Measurements from ENCODE around the gene GMPR.
"Not testable (repeated sequence)": the region's sequence is repeated elsewhere in the genome, so short reads cannot be mapped to it uniquely, and the experiment has no call there.

The GMPR gene

GRCh38 chr6:16251706-16252105 lies 13.3 kb downstream of the GMPR start:
- DNase-seq, result no peak

DNA sequence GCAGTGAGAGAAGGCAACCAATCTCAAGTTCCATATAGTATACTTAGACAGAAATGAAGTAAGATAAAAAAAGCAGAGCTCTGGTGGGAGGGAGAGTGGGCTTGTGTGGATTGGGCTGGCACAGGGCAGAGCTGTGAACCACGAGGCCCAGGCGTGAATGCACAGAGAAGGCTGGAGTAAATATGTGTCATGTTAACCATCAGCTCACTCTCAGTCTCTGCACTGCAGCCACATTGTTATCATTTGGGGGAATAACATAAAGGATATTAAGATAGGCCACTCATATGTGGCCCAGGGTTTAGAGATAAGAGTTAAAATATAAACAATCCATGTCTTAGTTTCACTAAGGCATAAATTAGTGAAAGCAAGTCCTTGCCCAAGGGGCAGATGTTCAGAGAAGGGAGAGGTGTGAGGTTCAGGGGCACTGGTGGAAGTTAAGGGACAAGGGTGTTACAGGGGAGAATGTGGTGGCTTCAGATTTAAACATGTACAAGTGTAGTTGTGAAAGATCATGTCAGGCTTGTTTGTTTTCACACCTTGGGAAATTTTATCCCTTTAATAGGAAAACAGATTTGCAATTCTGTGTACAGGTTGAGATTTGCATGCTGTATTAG lies 14.4 kb downstream of the GMPR start:
- no peak for DNase-seq

DNA sequence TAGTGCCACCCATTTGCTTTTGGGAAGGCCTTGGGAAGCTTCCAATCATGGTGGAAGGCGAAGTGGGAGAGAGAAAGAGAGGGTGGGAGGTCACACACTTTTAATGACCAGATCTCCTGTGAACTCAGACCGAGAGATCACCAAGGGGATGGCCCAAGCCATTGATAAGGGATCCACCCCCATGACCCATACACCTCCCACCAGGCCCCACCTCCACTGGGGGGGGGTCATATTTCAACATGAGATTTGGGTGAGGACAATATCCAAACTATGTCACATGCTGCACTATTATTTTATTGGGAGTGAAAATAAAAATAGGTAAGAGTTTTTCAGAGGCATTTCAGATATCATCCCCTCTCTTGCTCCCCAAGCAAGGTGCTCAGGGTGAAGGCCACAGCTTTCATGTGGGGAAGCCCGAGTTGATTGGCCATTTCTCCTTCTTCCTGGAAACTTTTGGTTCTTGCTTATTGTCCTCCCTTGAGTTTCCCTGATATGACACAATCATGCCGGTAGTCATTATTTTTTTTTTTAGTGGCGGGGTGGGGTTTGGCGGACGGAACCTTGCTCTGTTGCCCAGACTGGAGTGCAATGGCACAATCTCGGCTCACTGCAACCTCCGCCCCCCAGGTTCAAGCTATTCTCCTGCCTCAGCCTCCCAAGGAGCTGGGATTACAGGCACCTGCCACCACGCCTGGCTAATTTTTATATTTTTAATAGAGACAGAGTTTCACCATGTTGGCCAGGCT lies 15.2 kb downstream of the GMPR start:
- no peak for DNase-seq

GRCh38 chr6:16254535-16254934 lies 16.1 kb downstream of the GMPR start:
- DNase-seq, result no peak

- DNase-seq, result no peak
Observed at GRCh38 chr6:16256781-16257180, 18.4 kb downstream of the GMPR start.

GRCh38 chr6:16257999-16258708 lies 19.8 kb downstream of the GMPR start:
- DNase-seq, result no peak

DNA sequence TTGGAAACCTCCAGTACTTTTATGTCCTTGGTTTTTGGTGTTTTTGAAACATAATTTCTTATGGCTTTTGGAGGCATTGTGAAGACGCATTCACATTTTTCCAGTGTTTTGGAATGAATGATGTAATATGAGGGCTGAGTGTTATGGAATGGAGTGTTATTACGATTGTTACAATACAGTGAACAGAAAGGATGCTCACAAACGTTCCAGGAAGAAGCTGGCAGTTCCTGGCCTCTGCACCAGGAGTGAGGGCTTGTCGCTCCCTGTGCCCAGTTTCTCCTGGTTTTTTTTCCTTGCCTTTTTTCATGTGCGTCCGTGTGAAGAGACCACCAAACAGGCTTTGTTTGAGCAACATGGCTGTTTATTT lies 20.3 kb downstream of the GMPR start:
- DNase-seq, result no peak

DNA sequence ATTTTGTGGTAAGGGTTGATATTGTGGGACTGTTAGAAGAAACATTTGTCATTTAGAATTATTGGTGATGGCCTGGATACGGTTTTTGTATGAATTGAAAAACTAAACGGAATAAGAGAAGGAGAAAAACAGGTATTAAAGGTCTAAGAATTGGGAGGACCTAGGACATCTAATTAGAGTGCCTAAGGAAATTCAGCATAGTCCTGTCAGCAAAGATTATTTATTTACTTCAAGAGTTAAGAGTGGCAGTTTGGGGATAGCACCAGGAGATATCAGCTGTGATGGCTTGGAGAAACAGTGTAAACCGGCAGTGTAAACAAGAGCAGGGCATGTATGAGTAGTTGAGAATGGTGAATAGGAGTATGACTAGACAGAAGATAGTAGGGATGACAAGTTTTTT lies 21.2 kb downstream of the GMPR start:
- not testable (repeated sequence) for DNase-seq

DNA sequence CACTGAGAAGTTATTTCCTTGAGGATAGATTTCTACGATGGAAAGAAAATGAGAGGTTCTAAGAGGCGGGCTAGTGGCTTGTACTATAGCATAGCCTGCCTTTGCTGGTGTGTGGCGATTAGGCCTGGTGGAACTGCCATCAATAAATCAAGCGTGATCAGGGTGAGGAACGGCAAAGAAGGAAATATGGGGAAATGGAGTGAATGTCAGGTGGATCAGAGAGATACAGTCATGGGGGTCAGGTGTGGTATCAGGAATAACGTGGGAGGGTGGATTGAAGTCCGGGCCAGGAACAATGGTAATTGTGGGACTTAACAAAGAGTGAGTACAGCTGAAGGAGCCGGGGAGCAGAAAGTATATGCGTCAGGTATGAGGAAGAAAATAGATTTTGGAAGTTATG lies 22.2 kb downstream of the GMPR start:
- not testable (repeated sequence) for DNase-seq

- DNase-seq, result not testable (repeated sequence)
Observed at GRCh38 chr6:16262773-16263172, 24.4 kb downstream of the GMPR start.

DNA sequence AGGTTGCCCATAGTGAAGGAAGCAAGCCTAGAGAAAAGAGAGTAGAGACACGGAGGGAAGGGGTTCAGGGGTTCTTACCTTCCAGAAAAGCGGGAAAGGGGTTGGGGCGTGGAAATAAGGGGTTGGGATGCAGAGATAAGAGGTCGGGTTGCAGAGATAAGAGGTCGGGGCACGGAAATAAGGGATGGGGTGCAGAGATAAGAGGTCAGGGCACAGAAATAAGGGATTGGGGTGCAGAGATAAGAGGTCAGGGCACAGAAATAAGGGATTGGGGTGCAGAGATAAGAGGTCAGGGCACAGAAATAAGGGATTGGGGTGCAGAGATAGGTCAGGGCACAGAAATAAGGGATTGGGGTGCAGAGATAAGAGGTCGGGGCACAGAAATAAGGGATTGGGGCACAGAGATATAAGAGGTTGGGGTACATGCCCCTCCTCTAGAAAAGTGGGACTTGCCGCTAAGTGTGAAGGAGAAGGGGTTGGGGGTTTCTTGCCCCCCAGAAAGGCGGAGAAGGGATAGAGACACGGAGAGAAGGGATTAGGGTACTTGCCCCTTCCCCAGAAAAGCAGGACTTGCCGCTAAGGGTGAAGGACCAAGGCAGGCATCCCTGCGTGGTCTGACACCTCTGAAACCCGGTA lies 25.2 kb downstream of the GMPR start:
- DNase-seq, result not testable (repeated sequence)

GRCh38 chr6:16264785-16265184 lies 26.4 kb downstream of the GMPR start:
- no peak for DNase-seq

DNA sequence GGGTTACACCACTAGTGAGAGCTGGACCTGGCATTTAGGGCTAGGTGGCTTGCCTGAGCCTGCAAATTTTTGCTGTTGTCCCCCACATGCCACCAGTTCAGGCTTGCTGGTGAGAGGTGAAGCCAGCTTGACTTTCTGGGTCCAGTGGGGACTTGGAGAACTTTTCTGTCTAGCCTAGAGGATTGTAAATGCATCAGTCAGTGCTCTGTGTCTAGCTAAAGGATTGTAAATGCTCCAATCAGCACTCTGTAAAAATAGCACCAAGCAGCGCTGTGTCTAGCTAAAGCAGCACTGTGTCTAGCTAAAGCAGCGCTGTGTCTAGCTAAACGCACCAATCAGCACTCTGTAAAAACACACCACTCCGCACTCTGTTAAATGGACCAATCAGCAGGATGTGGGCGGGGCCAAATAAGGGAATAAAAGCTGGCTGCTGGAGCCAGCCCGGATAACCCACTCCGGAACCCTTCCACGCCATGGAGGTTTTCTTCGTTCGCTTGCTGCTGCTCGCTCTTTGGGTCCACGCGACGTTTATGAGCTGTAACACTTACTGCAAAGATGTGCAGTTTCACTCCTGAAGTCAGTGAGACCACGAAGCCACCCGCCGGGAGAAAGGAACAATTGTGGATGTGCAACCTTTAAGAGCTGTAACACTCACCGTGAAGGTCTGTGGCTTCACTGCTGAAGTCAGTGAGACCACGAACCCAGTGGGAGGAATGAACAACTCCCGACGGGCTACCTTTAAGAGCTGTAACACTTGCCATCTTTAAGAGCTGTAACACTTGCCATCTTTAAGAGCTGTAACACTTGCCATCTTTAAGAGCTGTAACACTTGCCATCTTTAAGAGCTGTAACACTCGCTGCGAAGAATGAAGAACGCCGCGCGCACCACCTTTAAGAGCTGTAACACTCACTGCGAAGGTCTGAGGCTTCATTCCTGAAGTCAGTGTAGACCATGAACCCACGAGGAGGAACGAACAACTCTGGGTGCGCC lies 27.3 kb downstream of the GMPR start:
- DNase-seq, result no peak

DNA sequence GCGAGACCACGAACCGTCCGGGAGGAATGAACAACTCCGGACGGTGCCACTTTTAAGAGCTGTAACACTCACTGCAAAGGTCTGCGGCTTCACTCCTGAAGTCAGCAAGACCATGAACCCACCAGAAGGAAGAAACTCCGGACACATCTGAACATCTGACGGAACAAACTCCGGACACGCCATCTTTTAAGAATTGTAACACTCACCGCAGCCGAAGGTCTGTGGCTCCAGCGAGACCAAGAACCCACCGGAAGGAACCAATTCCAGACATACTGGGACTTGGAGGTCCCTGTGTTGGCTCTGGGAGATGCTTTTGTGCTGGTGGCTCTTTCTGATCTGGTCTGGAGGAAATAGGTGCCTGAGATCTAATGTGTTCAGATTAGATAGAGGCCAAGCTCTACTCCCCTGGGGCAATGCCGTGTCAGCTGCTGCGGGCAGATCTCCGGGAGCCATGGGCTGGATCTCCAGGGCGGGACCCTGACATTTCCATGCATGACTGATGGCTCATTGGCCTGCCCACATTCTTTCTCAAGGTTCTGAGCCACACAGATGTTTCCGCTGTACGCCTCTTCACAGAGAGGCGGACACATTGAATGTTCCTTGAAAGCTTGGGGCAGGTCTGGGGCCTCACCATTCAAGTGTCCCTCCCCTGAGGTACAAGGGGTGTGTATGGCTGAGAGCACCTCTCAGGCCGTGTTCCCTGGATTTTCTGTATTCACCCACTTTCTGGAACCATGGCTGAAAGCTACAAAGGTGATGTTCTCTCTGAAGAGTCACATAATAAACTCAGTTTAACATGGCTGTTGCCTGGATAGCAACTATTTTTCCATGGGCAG lies 29.3 kb downstream of the GMPR start:
- DNase-seq, result no peak

DNA sequence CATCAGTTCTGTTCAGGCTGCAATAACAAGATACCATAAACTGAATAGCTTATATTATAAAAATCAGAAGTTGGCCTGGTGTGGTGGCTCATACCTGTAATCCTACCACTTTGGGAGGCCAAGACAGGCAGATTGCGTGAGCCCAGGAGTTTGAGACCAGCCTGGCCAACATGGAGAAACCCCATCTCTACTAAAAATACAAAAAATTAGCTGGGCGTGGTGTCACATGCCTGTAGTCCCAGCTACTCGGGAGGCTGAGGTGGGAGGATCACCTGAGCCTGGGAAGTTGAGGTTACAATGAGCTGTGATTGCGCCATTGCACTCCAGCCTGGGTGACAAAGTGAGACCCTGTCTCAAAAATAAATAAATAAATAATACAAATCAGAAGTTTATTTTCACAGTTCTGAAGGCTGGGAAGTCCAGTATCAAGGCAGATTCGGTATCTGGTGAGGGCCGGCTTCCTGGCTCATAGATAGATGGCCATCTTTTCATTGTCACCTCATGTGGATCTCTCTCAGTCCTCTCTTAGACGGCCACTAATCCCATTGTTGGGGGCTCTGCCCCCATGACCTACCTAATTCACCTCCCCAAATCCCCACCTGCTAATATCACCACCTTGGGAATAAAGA lies 31.2 kb downstream of the GMPR start:
- not testable (repeated sequence) for DNase-seq

DNA sequence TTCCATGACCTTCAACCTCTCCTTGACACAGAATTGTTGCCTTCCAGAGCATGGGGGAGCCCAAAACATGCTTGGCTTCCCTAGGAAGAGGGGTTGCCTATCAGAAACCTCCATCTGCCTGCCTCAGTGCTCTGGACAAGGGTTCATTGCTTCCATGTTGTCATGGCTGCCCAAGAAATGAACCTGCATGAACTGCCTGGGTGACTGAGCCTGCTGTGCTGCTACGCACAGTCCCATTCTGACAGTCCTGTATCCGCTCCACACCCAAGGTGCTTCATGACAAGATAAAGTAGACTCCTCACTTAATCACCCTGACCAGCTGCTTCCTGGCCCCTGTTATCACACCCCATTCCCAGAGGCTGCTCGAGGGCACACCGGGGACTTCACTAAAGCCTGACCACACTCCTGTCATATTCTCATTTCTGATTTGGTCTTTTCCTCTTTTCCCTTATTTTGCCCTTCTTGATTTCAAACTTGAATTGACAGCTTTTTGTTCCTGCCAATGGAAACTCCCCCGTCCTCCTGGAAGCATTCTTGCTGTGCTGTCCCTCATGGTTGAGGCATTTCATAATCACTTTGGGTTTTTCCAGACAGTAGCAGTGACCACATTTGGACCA lies 31.9 kb downstream of the GMPR start:
- no peak for DNase-seq

- no peak for DNase-seq
Observed at GRCh38 chr6:16271428-16271827, 33.0 kb downstream of the GMPR start.

DNA sequence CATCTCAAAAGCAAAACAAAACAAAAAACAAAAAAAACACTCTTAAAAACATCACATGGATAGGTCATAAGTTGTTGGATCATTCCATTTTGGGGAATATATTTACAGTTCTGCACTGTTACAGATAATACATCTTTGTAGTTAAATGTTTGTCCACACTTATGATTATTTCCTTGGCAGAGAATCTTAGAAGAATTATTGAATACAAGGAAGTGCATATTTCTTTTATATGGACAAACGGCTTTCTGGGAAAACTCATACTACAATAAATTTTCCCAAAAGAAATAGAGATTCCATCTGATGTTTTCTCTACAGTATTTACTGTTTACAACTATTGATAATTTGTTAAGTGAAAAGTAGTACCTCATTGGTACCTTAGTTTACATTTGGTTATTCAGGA lies 33.8 kb downstream of the GMPR start:
- no peak for DNase-seq

GRCh38 chr6:16273256-16273655 lies 34.9 kb downstream of the GMPR start:
- DNase-seq, result no peak

GRCh38 chr6:16274483-16274882 lies 36.1 kb downstream of the GMPR start:
- no peak for DNase-seq
